HG02763 (cell line): Measurements from ENCODE around the gene FSTL5.

Experiments
- ATAC-seq: cut with Tn5 transposase; IDR thresholded peaks from one replicate; pipeline ENCODE4 v1.9.1; 2021; ENCODE audit warnings: mild to moderate bottlenecking, moderate library complexity; ENCODE audit not compliant: unreplicated experiment

The FSTL5 gene

GRCh38 chr4:161948026-161948770 lies 215.6 kb downstream of the FSTL5 start:
- ATAC-seq, result no peak

GRCh38 chr4:161937596-161937995 lies 226.2 kb downstream of the FSTL5 start:
- no peak for ATAC-seq

- ATAC-seq, result no peak
These were observed 226.9 kb downstream of the FSTL5 start for GRCh38 chr4:161936625-161937550.

- ATAC-seq, result no peak
These were observed 232.7 kb downstream of the FSTL5 start for GRCh38 chr4:161931089-161931488.

- no peak for ATAC-seq
These were observed 233.8 kb downstream of the FSTL5 start for GRCh38 chr4:161929956-161930355.

GRCh38 chr4:161926033-161926828 lies 237.6 kb downstream of the FSTL5 start:
- ATAC-seq, result no peak

- no peak for ATAC-seq
These were observed 243.3 kb downstream of the FSTL5 start for GRCh38 chr4:161920304-161921052.

- ATAC-seq, result no peak
These were observed 244.2 kb downstream of the FSTL5 start for GRCh38 chr4:161919442-161920220.

GRCh38 chr4:161916035-161916434 lies 247.8 kb downstream of the FSTL5 start:
- no peak for ATAC-seq

GRCh38 chr4:161907590-161907955 lies 256.2 kb downstream of the FSTL5 start:
- ATAC-seq, result no peak

GRCh38 chr4:161906836-161907589 lies 256.8 kb downstream of the FSTL5 start:
- no peak for ATAC-seq

- no peak for ATAC-seq
These were observed 263.7 kb downstream of the FSTL5 start for GRCh38 chr4:161900110-161900509.

GRCh38 chr4:161894493-161895167 lies 269.2 kb downstream of the FSTL5 start:
- no peak for ATAC-seq

- no peak for ATAC-seq
These were observed 269.8 kb downstream of the FSTL5 start for GRCh38 chr4:161894014-161894413.

GRCh38 chr4:161893566-161893965 lies 270.2 kb downstream of the FSTL5 start:
- no peak for ATAC-seq

GRCh38 chr4:161892951-161893350 lies 270.8 kb downstream of the FSTL5 start:
- ATAC-seq, result no peak

GRCh38 chr4:161883157-161883556 lies 280.6 kb downstream of the FSTL5 start:
- ATAC-seq, result no peak

GRCh38 chr4:161881370-161881769 lies 282.4 kb downstream of the FSTL5 start:
- no peak for ATAC-seq
